Activated CD4-positive, alpha-beta T cell treated with anti-CD3 and anti-CD28 coated beads, Interleukin-10, Interleukin-2, amounts not matched to agents 100 ng/mL and 50 ng/mL, durations not matched to agents 16 hours and 8 hours (primary cell): ENCODE data around the gene CHRNA5.

Experiments
- DNase-seq: peaks from one replicate; pipeline ENCODE4 v3.0.0-alpha.2; 2020

The CHRNA5 gene

GRCh38 chr15:78620527-78621421 lies 55.5 kb downstream of the CHRNA5 start, which contains the start of gene CHRNA3:
Gene CHRNA3, minus strand, starts transcription at chr15:78620996. Its CDS starts 202 bp downstream, at chr15:78620794.
- no peak for DNase-seq

DNA sequence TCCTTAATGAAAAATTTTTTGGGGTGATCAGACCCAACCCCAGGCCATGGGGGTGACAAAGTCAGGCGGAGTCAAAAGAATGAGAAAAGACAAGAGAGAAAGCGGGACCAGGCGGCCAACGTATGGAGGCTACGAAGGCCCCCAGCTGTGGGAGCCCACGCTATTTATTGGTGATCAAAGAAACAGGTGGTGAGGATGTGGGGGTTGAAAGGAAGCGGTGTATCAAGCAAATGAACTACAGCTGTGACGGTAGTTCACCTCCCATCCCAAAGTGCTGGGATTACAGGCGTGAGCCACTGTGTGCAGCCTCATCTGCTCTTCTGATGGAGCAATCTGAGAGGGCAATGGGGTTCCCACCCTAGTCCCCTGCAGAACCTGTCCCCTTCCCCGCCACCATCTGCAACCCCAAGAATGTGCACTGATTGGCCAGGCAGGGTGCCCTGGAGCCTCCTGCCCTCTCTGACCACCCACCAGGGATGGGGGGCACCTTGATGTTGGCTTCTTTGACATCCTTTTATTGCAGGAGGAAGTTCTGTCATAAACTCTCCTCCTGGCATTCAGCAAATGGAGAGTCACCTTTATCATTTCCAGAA lies 56.6 kb downstream of the CHRNA5 start:
- no peak for DNase-seq

GRCh38 chr15:78623786-78624497 lies 58.6 kb downstream of the CHRNA5 start:
- DNase-seq = no peak

- DNase-seq = no peak
Observed at GRCh38 chr15:78624651-78625590, 59.6 kb downstream of the CHRNA5 start.

GRCh38 chr15:78625606-78626280 lies 60.4 kb downstream of the CHRNA5 start:
- no peak for DNase-seq

GRCh38 chr15:78626381-78626995 lies 61.2 kb downstream of the CHRNA5 start:
- no peak for DNase-seq

- no peak for DNase-seq
Observed at GRCh38 chr15:78627348-78627747, 62.0 kb downstream of the CHRNA5 start.

DNA sequence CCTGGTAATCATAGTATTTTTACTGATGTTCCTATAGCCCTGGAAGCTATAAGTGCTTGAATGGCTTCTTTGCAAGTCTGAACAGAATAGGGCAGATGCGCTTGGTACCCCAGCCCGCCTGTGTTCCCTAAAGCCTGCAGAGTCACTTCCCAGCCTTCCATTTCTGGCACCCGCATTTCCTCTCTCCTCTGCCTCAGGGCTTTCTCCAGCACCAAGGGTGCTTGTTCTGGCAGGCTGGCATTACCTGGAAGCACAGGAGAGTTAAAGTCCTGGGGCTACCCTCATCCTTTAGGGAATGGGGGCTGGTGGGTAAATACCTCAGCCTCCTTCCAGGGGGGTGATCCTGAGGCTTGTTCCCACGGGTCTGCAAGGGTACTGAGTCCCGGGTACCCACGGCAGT lies 62.9 kb downstream of the CHRNA5 start:
- DNase-seq = no peak

- DNase-seq = no peak
Observed at GRCh38 chr15:78629031-78629715, 63.9 kb downstream of the CHRNA5 start.

- DNase-seq = no peak
Observed at GRCh38 chr15:78629716-78630065, 64.4 kb downstream of the CHRNA5 start.

DNA sequence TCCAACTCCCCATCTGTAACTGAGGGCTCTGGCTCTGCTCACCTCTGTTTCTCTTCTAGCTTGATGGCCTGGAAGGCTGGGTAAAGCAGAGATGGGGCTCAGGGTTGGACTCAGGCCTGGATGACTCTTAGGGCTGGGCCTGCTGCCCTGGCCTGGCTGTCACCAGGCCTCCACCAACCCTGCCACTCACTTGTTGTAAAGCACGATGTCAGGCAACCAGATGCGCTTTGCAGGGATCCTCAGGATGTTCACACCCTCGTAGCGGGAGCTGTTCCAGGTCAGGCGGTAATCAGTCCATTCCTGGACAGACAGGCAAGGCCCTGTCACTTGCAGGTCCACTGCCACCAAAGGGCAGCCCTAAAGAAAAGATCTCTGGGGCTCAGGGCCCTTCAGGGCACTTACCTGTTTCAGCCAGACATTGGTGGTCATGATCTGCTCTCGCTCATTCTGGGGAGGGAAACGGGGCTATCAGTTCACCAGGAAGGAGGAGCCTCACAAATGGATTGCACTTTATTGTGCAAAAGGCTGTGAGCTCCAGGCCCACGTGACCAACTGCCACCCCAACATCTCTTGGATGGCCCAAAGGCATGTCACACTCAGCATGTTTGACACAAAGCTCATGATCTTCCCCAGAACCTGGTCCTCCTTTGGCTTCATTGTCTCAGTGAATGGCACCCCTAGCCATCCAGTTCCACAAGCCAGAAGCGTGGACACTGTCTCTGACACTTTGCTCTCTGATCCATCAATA lies 65.7 kb downstream of the CHRNA5 start:
- no peak for DNase-seq

GRCh38 chr15:78633348-78633747 lies 68.0 kb downstream of the CHRNA5 start:
- DNase-seq = no peak

DNA sequence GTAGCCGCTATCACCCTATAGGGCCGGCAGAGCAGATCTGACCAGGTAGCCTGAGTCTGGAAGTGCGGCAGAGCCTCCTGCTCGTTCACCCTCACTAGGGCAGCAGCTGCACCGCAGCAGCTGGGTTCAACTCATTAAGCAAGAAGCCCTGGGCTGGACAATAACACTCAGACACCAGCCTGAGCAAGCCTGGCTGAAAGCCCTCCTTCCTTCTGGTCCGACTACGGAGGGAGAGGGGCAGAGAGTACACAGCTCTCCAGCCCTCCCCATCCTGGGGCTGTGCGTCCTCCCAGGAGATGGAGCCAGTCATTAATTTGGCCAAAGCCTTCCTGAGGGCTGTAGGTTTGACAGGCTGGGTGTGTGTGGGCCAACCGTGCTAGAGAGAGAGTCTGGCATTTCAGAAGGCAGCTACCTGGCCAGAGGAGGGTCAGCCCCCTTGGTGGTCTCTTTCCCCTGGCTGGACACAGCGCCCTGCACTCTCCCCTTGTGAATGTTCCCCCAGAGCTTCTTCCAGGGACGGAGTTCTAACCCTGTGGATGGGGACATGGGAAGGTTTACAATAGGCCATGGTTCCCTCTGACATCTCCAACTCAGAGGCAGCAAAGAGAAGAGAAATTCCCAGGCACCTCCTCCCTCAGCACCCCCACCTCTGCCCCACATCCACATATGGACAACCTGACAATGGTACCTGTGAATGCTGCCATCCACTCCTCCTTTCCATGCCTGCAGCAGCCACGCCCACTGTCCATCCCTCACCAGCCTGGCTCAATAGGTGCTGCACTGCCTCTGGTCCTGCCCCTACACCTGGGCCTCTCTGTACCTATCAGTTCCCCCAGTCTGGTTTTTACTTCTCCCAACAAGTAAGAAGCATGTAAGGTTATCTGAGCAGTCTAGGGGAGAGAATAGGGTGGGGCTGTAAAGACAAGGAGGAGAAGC lies 69.2 kb downstream of the CHRNA5 start:
- DNase-seq = no peak

GRCh38 chr15:78635346-78635745 lies 70.0 kb downstream of the CHRNA5 start:
- no peak for DNase-seq

GRCh38 chr15:78636378-78636859 lies 71.1 kb downstream of the CHRNA5 start:
- no peak for DNase-seq

GRCh38 chr15:78637776-78638435 lies 72.6 kb downstream of the CHRNA5 start:
- no peak for DNase-seq

DNA sequence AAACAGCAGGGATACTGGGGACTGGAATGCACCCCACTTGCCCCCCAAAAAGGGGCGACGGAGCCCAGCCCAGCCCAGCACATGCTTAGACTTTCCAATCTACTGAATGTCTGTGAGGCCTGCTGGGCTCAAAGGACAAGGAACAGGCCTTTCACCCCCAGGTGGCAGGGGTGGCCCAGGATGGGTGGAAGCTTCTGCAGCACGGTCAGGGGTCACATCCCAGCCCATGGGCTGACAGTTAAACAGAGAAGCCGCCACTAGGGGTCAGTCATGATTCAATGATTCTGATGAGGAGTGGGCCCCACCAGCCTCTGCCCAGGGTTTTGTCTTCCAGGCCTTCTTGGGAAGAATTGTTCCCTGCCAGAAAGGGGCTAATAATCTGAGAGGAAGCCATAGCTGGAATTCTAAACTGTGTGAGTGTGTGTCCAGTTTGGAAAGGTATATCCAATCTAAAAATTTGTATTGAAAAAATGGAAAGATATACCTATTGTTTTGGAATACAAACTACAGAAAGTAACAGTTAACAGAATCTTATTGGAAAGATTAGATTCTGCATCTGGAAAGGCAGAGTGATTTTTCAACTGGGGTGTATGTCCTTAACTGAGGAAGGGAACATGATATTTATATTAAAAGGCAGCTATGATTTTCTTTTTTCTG lies 73.5 kb downstream of the CHRNA5 start:
- peak; percentile 56 for DNase-seq
